Amniotic stem cell (primary cell): ENCODE data around the gene NR2F2.
A peak's percentile ranks its signal among the peaks of the same experiment; 100 is the strongest.

ENCODE experiments used
- DNase-seq: peaks from one replicate; lab custom pipeline; 2025; lab: John Stamatoyannopoulos, UW

The NR2F2 gene

DNA sequence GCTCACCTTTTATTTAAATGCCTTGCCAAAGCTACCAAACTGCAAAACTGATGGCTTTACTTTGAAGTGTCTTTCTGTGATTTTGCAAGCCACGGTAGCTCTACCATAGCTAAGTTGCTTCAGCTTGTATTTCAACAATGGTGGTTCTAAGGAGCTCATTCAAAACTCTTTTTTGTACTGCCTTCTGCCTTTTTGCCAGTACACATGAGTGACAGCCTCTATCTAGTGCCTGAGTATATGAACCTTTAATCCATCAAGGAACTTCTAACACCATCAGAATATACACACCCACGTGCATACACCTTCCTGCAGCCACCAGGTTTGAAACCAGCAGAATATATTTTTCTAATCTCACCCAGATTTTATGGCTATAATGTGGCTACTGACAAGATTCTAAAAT is 10.4 kb upstream of the NR2F2 start:
- DNase-seq = no peak

DNA sequence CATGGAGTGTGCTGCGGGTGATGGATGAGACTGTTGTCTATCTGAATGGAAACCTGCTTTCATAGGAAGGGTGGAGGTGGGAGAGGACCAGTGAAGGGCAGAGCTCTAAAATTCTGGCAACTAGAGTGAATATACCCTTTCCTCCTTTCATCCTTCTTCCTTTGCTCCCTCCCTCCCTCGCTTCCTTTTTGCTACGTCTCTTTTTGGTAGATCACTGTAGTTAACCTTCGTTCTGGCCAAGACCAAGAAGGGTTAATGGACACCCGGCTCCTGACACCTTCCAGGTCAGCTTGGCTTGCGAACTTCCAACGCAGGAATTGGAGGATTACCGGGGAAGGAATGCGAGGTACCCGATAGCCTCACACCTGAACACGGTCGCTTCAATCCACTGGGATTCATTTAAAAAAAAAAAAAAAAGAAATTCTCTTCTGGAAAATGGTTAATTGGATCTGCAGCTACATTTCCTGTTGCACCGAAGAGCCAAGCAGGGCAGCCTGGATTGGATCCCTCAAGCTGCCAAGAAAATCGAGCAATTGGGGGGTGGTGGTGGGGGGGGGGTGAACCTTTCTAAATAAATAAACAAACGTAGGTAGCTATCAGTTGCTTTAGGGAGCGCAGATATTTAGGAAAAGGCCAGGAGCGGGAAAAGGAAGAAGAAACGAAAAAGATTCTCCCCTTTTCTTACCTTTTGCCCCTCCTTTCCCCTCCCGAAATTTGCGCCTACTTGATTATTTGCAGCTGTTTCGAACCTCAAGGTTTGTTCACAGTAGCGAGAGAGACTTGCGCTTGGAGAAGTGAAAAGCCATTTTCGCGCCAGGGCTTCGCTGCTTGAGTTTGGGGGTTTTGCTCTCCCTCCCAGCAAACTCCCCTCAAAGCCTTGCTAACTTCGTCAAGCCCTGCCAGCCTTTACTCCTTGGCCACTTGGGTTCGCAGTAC is 9.5 kb upstream of the NR2F2 start:
- DNase-seq = no peak

DNA sequence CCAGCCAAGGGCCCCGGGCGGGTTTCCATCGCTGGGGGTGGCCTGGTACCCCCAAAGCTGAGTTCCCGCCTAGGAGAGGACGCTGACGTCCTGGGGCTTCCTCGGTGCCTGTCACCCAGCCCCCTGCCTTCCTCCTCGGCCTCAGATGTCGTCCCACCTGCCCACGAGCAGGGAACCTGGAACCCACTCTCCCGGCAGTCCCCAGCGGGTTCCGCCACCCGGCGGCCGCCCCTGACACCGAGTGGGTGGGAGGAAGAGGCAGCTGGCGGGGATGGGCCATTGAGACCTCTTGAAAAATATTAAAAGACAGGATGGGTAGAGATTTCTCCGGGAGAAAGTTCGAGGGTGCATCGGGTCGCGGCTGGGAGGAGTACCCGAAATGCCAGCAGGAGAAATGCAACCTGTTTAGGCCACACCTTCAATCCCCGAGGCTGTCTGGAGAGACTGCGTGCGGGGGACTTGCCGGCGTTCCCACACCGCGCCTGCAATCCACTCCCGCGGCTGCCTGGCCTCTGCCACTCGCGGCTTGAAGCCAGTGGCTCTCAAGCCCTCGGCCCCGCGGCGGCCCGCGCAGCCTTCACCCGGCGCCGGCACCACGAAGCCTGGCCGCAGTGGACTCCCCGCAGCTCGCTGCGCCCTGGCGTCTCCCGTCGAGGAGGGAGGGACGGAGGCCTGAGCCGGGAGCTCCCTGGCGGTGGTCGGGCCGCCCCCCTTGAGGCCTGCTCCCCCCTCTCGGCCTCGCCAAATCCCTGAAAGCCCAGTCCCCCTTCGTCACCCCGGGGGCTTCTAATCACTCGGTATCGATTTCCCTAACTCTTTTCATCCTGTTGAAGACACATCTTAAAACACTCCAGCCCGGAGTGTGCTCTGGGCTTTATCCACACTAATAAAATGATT is 8.6 kb upstream of the NR2F2 start:
- DNase-seq = no peak

DNA sequence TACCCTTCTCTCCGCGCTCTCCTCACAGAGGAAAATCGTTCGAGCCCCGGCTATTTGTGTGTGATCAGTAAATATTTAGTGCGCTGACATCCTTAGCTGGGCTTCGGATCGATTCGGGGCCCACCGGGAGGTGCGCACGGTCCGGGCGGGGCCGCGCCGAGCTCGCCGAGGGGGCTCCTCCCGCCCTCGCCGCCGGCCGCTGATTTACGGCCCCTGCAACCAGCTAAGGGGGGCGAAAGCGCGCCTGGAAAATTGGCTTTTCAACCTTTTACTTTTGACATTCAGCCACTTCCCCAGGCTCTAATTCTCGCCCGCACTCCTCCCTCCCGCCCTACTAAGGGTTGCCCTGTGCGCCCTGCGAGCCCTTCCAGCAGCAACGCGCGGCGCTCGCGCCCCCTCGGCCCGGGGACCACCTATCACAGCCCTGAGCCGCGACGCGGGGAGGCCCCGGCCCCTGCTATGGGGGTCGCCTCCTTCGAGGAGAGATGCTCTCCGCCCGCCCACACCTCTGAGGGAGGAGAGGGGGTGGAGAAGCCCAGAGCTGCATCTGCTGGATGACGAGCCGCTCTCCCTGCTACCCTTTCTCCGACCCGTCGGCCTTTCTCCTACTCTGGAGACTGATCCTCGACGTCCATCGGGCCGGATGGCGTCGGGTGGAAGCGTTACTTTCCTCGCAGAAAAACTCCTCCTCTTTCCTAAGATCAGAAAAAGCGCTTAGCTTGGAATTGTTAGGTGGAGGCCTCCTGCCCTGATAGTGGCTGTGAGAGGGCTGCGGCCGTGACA is 7.8 kb upstream of the NR2F2 start:
- DNase-seq = no peak

DNA sequence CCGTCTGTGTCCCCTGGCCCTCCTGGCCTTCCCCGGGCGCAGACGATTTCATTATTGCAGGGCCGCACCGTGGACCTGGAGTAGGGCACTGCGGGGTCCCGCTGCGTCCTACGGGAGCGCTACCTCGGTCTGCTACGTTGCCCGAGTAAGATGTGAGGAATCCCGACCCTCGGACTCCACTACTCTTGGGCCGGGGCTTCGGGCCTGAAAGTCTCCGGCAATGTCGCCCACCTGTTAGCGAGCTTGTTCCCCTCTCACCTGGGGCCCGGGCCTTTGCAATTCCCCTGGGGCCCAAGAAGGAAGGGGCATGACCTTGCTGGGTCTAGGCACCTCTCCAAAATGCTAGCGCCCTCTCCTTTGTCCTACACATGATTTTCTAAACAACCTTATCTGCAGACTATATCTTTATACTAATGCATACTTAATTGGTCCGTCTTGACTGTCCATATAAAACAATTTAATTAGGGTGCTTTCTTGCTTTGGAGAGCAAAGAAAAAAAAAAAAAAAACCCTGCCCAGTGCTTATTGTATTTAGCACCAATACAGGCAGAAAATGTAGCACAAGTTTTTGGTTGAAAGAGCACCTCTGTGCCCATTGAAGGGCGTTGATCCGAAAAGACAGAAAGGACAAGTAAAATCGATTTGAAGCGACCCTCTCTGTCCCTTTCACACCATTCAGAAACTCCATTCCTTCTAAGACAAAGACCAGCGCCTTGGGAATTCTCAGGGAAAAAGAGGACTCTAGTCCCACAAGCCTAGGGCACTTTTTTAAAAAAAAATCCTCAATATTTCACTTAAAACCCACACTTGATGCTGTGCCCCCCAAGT is 7.0 kb upstream of the NR2F2 start:
- no peak for DNase-seq

DNA sequence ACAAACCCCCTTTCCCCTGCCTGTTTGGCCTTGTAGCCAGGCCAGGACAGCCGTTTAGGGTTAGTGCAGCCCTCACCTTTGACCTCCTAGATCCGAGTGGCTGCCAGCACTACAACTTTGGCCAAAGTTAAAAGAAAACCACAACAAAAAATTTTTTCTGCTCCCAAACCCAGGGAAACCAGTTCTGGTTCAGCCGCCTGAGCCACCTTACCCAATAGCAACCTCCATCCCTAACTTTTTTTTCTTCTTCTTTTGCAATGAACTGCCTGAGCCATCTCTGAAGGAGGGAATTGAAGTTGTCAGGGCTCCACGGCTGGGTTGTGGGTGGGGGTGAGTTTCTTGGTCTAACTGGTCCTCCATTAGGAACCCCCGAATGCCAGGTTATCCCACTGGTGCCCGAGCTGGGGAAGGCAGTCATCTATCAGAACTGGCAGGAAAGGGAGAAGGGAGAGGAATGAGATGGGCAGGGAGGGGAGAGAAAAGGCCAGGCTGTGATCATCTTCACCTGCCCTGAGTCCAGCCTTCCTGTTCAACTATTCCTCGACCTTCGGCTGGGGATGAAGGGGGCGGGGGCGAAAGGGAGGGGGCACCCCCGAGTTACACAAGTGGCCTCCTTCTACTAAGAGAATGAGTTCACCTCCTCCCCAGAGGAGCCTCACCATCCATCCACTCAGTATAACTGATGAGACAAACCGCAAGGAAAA is 6.2 kb upstream of the NR2F2 start:
- DNase-seq = no peak

DNA sequence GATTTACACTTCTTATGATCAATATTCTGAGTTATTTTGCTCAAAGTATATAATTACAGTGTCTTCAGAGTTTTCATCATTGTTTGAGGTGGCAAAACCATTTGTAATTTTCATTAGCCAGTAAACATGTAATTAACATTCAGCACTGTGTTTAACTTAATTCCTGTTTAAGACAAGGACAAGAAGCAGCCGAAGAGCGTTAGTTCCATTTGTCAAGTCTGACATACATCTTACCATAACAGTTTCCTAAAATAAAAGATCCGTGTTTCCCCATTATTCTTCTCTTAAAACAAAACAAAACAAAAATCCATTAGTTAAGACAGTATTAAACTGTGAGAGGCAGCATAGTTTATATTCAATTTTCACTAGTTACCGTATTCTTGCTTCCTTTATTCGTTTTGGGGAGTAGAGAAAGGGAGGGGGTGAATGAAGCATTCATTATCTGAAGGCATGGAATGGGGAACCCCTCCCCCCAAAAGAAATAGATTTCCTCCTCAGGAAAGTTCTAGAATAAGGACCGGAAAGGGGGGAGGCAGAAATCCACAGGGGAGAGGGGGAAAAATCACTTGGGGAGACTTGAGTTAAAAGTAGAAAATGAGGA is 5.5 kb upstream of the NR2F2 start:
- no peak for DNase-seq

DNA sequence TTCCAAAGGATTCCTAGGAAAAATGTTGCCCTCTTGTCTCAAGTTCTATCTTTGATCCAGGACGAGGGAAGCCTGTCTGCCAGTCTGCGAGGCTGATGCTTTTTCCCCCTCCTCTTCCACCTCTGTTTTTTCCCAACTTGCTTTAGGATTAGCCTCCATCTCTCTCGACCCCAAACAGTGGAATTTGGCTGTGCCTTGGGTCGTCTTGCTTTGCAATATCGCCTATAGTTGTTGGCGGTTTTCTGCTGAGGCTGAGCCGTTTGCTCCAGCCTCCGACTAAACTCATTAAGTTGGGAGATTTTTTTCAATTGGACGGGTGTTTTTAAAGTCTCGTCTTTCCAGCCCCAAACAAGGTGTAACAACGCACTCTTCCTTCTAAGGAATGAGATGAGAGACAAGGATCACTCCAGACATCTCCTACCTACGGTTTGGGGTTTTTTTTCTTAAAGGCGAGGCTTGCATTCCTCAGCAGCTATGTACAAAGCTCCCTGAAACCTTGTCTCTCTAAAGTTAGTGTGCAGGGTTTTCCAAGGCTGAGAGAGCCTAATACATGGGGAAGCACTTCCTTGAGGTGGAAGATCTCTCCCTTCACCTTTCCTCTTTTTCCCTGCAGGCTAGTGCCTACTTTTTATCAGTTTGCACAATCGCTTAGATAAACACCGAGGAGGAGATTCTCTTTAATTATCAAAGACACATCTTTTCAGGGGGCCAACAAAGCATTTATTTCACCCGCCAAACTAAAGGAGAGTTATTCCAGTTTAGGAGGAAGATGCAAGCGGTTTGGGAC is 4.8 kb upstream of the NR2F2 start:
- DNase-seq = no peak

DNA sequence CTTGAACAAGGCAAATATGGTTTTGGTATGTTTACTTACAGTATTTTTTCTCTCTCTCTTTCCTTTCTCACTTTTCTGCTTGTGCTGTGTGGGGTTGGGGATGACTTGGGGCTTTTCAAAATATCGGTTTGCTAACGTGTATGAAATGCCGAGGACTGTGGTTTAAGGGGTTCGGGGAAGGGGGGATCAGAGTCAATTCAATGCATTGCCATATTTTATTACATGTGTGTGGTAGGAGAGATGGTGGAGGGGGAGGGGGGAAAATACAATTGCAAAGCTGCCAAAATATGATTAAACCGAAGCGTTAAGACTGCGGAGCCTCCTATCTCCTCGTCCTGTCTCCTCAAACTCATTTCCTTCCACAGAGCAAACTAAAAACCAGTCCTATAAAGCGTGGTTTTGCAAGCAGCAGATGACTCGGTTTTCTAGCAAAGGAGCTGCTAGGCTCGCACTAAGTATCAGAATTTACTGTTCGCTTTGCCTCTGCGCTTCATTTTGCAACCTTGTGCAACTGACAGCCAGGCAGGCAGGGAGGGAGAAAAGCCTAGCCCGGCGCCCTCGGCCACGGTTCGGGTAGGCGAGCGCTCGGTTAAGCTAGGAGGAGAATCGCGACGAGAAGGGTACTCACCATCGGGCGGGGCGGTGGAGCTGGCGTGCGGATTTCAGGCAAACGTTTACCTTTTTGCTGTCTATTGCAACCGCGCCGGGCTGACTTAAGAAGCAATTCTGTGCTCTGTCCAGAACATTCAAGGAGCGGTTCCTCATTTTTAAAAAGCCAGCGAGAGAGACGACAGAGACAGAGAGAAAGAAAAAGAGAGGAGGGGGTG is 4.0 kb upstream of the NR2F2 start:
- no peak for DNase-seq

DNA sequence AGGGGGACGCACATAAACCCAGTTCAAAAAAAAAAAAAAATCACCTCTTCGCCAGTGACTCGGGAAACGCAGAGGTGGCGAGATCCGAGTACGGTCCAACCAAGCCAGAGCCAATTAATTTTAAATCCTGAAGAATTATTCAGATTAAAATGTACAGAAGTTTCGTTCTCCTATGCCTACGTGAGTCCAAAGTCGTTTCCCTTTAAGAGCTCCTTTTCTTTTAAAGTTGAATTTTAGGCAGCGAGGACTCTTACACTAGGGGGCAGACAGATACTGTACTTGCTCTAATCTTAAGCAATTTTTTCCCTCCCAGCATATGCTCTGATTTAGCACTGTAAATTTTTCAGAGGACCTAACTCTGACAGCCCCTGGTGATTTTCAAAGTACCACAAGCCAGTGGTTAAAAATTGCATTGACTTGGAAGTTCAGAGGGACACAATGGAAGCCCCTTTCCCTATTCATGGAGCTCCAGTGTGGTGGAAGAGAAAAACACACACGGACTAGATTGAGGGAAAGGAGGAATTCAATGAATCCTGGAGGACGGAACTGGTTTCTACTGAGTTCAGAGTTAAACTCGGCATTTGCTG is 3.3 kb upstream of the NR2F2 start:
- DNase-seq = peak; percentile 85

DNA sequence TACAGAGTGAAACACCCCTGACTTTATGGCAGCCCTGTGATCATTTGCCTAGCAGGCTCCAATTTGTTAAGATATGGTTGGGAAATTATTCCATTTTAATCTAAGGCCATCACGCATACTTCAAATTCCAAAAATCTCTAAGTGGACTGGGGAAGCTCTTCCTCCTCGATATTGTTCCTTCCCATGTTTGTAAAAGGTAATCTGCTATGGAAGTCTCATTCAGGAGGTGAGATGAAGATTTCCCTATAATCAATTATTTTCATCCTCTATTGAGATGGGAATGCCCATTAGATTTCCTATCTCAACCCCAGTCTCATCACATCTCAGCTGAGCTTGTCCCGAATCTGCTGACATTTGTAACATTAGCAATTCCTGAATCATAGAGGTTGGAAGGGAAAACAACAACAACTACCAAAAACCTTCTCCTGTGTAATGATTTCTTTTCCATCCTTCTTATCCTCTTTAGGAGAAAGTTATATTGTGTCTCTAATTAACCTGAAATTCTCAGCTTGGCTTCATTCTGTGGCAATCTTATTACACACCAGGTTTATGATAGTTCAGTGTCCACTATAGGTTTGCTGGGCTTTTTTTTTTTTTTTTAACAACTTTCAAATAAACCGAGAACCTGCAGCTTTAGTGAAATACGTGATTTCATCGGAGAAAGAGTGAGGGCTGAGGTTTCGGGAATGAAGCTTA is 2.2 kb upstream of the NR2F2 start:
- DNase-seq = no peak

DNA sequence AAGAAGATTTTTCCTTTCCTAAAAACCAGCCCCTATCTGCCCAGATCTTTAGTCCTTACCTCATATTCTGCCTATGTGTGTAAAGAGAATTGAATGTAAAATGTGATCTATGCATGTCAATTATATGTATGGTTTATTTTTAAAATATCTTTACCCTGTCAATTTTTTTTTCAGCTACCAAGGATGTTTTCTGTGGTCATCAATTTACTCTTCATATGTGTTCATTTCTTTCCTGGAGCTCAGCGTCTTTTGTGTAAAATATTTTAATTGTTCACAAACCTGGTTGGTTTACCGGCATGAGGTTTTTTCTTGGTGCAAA is 1.7 kb upstream of the NR2F2 start:
- no peak for DNase-seq

DNA sequence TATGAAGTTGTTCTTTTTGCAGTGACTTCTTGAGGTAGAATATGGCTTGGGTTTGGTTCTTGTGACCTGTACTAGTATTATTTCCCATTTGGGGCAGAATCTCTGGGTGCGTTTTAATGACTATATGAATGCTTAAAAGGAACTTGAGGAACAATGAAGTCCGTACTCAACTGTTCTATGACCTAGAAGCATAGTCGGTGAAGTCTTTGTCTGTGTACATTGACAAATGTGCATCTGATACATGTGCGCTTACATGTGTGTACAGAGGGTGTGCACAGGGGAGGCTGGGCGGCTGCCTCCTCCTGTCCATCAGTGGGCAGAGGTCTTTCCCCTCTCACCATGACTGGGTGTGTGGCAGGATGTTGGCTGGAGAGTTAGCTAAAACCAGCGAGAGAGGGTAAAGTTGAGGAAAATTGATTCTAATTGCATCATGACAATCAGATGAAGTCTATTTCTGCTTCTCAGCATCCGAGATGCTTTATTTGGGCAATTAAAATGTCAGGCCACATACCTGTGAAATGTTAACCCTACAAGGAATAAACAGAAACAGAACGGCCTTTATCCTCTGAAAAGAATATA is 1.0 kb upstream of the NR2F2 start:
- DNase-seq = no peak

DNA sequence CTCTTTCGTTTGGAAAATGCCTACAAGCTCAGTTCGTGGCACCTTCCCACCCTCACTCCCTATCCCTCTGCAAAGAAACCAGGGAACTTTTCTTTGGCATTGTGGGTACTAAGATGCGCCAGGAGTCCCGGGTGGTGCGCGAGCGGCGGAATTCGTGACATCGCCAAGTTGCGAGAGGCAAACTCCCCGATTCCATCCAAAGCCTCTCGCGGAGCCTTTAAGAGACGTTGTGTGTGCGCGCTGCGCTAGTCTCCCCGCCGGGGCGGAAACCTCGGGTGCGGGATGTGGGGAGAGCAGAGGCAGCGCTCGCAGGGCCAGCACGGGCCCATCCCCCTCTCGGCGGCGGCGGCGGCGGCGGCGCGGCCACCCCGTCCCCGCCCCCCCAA is 443 bp upstream of the NR2F2 start:
- DNase-seq = no peak

DNA sequence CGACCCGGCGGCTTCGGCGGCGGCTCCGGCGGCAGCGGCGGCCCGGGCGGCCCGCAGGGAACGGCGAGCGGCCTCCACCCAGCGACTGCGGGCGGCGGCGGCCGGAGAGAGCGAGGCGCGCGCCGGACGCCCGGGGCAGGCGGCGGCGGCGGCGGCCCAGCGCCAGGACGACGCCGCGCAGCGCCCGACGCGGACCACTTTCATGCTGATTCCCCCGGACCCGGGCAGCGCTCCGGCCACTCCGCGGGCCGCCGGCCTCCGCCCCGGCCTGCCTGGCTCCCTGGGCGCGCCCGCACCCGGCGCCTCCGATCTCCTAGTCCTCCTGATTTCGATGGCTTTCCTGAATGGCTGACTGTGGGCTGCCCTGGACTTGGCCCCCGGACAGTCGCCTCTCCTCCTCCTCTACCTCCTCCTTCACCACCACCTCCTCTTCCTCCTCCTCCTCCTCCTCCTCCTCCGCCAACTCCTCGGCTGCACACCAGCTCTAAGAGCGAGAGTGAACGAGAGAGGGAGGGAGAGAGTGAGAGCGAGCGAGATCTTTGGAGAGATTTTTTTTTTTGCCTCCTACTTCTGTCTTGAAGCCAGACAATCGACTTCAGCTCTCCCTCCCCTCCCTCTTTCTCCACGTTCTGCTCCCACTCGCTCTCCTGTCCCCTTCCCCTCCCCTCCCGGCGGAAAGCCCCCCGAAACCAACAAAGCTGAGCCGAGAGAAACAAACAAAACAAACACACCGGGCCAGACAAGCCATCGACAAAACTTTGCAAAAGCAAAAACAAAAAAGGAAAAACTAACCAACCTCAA is 844 bp downstream of the NR2F2 start:
- no peak for DNase-seq

DNA sequence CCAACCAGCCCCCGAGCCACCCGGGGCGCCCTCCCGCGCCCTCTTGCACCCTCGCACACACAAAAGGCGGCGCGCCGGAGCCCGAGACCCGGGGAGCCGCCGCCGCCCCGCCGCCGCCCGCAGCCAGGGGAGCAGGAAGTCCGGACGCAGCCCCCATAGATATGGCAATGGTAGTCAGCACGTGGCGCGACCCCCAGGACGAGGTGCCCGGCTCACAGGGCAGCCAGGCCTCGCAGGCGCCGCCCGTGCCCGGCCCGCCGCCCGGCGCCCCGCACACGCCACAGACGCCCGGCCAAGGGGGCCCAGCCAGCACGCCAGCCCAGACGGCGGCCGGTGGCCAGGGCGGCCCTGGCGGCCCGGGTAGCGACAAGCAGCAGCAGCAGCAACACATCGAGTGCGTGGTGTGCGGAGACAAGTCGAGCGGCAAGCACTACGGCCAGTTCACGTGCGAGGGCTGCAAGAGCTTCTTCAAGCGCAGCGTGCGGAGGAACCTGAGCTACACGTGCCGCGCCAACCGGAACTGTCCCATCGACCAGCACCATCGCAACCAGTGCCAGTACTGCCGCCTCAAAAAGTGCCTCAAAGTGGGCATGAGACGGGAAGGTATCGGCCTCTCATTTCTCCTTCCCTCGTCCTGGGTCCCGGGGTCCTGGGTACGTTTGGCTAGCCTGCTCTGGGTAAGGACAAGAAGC is 1.6 kb downstream of the NR2F2 start:
- DNase-seq = no peak
